Uterus (tissue), 2 donors: Measurements from ENCODE around the gene RUNX1.

Experiments
- POLR2A ChIP-seq, 2 donors: fragments of 450-650 bp; IDR thresholded peaks; one replicate each; pipeline ENCODE4 v1.6.1; 2016; ENCODE audit warnings: antibody characterized with exemption in 2 of 2, mild to moderate bottlenecking in 1 of 2, moderate library complexity in 1 of 2
- TF ChIP-seq, protein P1 (sequence below), 4 experiments: fragments of 200-600 bp in 2 of 4; fragments of 450-650 bp in 2 of 4; sonication (generic) in 2 of 4; IDR thresholded peaks; one replicate each; pipeline ENCODE4 v1.5.1; 2016 to 2019; ENCODE audit warnings: antibody characterized with exemption in 4 of 4, mild to moderate bottlenecking in 2 of 4, moderate library complexity in 1 of 4

GRCh38 chr21:35026153-35026500 lies 23.0 kb downstream of the RUNX1 start:
- TF ChIP-seq, protein P1, sequence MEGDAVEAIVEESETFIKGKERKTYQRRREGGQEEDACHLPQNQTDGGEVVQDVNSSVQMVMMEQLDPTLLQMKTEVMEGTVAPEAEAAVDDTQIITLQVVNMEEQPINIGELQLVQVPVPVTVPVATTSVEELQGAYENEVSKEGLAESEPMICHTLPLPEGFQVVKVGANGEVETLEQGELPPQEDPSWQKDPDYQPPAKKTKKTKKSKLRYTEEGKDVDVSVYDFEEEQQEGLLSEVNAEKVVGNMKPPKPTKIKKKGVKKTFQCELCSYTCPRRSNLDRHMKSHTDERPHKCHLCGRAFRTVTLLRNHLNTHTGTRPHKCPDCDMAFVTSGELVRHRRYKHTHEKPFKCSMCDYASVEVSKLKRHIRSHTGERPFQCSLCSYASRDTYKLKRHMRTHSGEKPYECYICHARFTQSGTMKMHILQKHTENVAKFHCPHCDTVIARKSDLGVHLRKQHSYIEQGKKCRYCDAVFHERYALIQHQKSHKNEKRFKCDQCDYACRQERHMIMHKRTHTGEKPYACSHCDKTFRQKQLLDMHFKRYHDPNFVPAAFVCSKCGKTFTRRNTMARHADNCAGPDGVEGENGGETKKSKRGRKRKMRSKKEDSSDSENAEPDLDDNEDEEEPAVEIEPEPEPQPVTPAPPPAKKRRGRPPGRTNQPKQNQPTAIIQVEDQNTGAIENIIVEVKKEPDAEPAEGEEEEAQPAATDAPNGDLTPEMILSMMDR (IDR thresholded peaks at IDR 0.05): no peak
- no peak for TF ChIP-seq POLR2A (IDR thresholded peaks at IDR 0.05)
